GM21723 (cell line): Measurements from ENCODE around the gene ESR1.
"Not testable (repeated sequence)": the region's sequence is repeated elsewhere in the genome, so short reads cannot be mapped to it uniquely, and the experiment has no call there.

Source experiments
- ATAC-seq: cut with Tn5 transposase; IDR thresholded peaks from one replicate; pipeline ENCODE4 v1.9.1; 2021; ENCODE audit warnings: mild to moderate bottlenecking, moderate library complexity; ENCODE audit not compliant: unreplicated experiment

Gene ESR1

DNA sequence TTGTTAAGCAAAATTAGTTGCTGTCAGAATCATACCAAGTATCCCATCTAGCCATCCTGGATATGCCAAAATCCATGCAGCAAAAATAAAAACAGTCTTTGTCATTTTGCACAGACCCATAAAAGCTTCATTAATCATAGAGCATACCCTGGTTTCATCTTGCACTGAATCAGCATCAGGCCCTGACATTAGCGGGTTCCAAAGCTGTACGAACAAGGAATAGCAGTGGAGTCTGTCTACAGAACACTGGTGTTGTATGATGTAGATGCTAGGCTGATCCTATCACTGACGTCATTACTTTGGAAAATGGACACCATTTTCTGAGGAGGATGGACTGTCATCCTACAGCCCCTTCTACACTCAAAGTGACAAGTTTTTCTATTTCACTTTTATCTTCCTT lies 315.6 kb downstream of the ESR1 start:
- ATAC-seq = no peak

DNA sequence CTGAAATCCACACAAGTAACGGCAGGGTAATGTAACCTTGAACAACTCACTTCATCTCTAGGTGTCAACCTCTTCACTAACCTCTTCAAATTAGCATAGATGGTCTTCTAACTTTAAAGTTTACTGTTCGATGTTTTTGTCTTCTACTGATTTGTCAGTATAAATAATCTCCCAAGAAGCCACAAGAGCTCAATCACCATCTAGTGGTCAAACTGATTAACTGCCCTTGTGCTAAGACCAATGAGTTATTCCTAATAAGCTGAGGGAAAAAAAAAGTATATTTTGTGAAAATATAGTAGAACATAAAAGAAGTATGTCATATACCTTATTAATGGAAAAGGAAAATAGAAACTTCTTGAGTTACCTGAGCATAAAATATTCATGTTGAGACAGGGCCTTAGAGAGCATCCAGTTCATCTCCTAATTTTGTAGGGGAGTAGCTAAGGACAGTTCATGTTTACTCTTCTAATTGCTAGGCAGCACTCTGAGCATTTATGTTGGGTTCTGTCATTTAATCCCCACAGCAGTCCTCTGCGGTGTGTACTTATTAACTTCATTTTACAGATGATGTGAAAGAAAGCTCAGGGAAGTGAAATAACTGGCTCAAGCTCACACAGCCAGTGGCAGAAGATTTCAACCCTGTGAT lies 317.1 kb downstream of the ESR1 start:
- ATAC-seq = peak; percentile 76

DNA sequence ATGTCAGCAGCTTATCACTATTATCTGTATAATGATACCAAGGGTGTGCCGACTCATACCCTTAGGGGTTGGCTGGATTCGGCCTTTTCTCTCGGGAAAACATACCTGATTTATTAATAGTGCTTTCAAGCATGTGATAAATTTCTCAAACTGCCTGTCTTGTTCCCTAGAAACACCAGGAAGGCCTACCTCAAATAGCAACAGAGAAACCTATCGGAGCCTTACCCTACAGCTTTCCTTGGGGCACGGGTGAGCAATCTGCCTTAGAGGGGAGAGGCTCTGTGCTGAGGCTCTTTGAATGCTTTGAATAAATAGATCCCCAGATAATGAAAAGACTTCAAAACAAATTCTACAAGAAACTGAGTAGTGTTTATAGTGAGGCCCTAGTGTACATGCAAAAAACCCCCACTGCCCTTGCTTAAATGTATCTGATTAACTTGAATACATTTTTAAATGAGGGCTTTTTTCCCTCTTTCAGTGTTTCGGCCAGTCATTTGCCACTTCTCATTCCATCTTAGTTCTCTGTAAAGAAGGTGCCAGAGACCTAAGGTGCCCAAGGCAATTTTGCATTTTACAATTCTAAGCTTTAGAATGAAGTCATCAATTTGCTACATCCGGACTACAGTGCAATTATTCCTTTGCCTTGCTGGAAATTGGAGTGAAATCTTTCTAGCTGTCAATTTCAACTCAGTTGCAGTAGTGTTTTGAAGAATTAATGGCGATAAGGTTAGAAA lies 320.1 kb downstream of the ESR1 start:
- no peak for ATAC-seq

DNA sequence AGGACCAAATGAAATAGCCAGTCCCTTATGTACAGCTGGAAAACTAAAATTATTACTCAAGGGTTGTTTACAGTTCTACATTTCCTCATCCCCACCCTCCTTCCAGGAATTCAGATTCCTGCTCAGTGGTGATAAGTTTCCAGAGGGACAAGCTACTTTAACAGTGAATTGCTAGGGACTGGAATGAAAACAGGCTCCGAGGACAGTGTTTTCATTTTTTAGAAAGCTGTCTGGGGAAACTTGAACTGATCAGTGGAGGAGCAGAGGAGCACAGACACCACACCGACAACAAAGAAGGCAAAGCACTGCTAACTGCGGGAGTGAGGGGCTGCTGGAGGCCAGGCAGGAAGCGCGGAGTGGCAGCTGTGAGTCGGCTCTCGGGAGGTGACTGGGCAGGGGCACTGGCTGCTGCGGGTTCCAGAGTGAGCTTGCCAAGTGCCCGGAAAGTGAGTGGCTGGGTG lies 322.2 kb downstream of the ESR1 start:
- ATAC-seq = no peak

DNA sequence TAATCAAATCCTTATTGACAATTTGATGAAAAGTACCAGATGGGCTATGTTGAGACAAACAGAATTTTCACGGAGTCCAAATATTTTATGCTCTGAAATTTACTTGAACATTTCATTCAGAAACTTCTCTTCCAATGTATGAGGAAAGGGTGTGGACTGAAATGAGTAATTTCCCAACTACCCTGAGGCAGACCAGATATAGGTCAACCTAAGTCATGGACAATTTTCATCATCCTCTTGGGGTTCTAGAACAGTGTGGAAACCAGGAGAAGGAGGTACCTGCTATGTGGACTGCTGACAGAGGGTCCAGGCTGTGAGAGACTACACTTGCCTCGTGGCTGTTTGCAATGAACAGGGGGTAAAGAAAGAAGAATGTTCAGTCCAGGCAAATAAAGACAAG lies 323.0 kb downstream of the ESR1 start:
- no peak for ATAC-seq

DNA sequence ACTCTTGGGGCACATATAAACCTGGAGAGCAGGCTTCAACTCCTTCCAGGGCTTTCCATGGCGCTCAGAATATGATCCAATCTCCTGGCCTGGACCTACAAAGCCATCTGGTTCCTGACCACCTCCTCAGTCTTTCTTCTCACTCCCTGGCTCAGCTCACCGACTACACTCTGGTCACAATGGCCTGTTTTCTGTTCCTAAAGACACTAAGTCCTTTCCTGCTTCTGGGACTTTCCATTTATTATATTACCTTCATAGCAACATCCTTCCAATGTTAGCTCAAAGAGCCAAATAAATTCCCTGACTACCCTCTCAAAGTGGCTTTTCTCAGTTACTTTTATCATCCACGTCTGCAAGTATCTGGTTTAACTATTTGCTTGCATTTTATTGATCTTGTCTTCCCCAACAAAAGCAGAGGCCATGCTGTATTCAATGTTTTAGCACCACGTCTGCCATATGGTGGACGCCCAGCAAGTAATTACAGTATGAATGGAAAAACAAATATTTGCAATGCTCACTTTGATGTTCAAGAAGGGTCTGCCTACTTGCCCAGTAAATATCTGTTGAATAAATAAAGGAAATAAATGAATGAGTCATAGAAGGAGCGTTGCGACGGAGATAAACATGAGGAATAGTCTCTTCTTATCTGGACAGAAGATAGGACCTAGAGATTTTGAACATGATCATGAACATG lies 328.4 kb downstream of the ESR1 start:
- ATAC-seq = no peak

DNA sequence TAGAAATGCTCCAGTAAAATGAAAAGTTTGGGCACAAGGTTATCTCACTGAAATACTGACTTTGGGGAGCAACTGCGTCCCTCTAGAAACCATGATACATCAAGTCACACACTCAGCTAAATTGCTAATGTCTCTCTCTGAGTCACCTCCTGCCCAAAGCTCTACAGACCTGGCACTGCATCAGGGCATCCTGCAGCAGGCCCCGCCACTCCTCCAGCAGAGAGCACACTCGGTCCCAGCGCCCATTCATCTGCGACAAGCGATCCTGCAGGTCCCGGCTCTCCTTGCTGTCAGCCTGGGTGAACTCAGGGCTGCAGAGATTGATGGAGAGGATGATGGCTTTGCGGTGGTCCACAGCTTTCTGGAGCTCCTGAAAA lies 329.0 kb downstream of the ESR1 start:
- ATAC-seq = no peak

DNA sequence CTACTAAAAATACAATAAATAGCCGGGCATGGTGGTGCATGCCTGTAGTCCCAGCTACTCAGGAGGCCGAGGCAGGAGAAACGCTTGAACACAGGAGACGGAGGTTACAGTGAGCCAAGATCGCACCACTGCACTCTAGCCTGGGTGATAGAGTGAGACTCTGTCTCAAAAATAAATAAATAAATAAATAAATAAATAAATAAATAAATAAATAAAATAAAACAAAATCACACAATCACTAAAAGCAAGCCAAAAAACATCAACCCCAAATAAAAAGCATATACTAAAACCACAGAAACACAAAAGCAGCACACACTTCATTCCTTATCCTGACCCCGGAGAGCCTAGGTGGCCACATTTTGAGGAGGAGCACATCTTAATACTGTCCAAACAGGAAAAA lies 330.9 kb downstream of the ESR1 start:
- not testable (repeated sequence) for ATAC-seq

DNA sequence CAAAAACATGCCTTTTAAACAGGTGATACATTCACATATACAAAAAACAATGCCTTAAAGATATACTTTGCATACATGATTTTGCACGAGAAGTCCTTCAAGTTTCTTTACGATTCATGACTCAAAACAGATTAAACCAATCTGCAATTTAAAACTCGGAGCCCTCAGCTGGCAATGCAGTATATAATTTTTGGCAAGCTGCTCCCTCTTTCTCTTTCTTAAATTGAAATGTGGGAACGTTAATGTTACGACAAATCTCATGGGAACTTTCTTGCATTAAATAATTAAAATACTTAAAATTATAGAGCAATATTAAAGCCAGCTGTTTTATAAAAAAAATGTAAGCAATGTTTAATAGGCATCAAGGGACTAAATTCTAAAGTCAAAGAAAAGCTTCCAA lies 334.6 kb downstream of the ESR1 start:
- ATAC-seq = no peak

DNA sequence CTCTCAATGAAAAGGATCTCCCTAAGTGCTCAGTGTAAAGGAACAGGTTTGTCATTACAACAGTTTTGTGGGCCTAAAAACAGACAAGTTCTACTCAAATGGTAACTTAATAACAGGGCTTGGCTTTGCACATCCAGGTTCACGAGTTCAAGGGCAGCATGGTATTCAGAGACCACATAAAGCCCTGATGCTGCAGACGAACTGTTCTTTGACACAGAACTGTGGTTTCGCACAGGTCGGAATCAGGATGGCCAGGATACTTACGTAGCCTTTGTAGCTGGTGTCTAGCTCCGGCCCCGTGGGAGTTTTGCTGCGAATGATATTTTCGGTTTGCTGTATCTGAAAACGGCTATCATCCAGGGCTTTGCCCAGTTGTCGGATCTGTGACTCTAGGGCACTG lies 335.9 kb downstream of the ESR1 start:
- no peak for ATAC-seq

DNA sequence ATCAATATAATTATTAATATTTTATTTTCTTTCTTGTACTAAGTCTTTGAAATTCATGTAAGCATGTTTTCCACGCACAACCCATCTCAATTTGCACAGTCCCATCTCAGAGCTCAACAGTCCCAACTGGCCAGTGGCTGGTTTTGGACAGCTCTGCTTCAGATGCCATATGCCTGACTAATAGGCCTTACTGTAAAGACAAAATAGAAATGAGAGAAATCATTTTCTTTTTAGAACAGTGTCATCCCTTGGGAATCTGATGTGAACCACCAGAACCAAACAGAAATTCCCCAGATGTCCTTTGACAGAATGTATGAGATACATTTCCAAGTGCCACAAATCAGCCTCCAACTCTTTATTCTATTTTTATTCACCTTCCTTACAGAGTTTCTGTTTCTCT lies 338.9 kb downstream of the ESR1 start:
- no peak for ATAC-seq

DNA sequence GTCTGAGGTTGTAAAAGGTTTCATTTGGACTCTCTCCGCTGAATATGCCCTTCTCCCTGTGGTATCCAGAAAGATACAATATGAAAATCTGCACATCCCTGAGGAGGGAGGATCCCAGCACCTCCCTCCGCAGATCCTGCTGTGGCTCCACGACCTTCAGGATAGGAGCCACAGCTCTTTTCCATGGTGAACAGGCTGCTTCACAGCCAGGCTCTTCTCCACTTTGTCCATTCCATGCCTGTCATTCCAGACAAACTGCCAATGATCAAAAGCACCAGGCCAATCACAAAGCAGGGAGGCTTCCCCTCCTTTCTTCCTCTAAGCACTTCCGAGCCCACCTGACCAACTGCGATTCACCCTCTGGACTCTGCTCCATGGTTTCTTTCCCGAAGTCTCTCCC lies 339.8 kb downstream of the ESR1 start:
- ATAC-seq = no peak

DNA sequence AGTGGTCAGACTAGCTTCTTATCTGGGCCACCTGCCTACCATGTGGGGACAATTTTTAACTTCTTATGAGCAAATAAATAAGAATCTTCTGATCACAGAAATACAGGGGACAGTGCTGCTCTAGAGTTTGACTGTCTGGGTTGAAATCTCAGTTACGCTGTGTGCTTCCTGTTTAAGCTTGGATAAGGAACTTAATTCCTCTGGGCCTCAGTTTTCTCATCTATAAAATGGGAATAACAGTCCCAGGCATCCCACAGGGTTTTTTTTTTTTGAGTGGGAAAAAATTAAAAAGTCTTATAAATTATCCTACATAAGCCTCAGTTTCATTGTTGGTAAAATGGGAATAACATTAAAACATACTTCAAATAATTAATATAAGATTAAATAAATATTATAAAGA lies 340.9 kb downstream of the ESR1 start:
- ATAC-seq = no peak

DNA sequence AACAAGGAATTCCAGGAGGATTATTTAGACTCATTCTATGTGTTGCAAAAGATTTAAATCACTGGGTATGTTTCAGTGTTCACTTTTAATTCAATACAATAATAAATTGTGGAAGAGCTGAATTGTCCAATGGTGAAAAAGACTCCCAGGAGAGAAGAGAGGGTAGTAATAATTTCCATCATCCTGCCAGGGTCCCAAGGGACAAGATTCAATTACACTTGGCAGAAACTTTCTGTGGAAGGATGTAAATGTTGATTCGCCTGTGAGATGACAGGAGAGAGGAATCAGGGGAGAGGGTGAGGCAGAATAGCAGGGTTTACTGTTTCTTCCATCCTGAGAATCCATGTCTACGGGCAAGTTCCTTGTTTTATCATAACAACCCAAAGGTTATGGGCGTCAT lies 342.7 kb downstream of the ESR1 start:
- no peak for ATAC-seq

DNA sequence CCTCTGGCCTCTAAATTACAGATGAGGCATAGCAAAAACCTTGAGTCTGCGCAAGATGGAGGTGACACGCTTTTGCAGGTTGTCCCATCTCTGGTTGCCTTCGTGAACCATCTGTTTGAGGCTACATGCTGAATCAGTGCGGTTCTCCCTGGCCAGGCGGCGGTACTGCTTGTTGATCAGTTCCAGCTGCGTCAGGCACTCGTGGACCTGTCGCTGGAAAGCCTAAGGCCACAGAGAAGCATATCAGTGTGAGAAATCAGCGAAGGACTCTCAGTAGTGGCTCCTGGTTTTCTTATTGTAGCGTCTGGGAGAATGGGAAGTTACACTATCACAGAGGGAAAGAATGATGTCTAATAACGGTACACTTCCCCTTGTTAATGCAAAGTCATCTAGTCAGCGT lies 344.4 kb downstream of the ESR1 start:
- ATAC-seq = no peak

DNA sequence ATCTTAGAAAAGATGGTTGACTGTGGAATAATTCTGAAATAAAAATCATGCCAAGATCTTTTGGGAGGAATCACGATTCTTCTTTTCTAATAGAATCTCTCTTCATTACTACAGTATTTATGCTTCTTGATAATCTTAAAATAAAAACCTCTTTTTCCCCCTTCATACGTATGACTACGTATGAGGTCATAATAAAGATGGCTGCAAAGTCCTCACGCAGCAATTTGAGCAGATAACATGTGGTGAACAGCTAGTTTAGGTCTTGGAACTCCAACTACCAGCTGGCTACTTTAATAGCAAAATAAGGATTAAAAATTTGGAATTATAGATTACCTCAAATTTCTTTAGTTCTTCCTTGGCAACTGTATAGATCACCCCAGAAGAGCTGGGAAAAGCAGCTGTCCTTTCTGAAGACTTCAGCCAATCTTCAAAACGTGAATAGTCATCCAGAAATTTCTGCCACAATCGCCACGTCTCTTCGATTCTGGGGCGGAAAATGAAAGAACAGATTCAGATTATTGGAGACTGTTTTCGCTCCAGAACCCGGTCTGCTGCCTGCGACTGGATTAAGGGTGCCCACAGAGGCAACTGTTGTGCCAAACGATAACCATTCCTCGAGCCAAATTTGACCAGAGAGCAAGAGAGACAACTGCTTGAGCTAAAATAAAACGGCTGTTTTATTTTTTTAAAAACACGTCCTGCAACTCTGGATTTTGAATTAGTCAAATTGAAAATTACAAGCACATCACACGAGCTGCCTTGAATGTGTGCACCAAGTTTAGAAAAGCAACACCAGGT lies 347.3 kb downstream of the ESR1 start:
- ATAC-seq = no peak

DNA sequence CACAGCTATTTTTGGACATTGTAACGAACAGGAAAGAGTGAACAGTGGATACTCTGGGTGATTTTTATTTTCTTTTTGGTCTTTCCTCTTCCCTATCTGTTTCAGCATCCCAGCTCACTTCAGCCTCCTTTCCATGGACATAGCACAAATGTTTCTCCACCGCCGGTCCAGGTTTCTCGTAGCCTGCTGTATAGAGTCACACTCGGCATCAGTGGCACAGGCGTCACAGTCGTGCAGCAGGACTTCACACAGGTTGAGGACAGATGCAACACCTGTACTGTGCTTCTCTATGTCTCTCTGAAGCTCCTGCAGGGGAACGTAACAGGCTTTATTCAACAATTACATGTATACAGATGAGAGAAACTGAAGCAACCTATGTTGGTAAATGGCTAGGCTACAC lies 348.3 kb downstream of the ESR1 start:
- no peak for ATAC-seq

DNA sequence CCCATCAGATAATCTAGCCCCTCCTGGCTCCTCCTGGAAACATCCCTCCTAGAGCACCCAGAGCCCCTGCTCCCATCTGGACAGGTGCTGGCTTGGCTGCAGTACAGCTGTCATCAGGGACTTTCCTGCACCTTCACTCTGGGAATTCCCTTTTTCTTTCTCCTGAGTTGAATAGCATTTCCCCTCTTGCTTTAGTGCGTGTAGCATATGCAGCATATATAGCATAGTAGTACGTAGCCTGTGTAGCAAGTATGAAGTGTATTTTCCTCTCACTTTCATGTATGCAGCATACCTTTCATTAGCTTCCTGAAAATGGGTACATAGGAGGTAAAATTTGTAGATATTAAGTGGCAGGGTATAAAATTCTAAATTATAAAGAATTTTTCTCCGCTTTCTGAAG lies 352.9 kb downstream of the ESR1 start:
- peak; percentile 96 for ATAC-seq

DNA sequence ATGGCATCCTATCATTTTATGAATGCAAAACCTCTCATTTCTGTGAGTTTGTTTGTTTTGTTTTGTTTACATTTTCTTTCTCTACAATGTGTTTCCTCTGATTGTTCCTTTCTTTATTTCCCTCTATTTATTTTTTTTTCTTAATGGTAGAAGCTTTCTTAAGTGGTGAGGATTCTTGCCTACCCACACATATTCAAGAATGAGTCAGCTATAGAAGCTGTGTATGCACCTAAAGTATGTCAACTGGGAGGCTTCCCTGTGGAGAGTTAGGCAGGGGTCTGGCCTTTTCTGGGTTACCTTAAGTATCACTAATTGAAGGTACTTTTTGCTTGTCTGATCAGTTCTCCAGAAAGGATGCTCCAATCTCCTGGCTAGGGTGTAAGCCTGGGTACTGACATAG lies 354.0 kb downstream of the ESR1 start:
- ATAC-seq = no peak

DNA sequence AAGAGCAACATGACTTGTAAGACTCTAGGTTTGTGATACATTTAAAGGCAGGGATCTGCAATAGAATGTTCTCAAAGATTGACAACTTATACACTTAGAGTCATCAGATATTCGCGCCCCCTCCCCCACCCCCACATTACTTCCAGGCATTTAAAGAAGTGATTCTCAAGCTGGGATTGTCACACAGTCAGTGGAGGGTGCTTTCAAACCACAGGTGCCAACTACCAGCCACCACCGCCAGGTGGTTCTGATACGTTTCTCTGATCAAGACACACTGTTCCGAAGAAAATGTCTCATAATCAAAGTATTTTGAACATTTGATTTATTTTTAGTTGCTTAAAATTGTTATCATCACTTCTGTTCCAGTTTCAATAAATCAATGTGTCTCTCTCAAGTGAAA lies 357.5 kb downstream of the ESR1 start:
- no peak for ATAC-seq

DNA sequence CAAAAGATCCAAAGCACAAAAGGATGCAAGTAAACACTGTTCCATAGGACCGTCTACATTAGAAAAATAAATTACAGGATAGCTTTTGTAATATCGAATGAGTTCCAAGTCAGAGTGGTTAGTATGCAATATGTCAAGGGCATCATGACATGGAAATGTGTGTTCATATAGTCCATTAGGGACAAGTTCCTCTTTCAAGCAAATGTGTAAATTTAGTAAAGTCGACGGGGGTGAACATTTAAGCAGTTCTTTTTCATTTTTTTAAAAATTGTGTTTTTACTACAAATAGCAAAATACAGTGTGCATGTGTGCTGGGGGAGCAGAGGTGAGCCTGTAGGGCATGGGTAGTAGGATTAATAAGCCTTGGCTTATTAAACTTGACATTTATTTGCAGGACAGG lies 359.0 kb downstream of the ESR1 start:
- no peak for ATAC-seq
